ENCODE data around the gene TBX2.

- TF ChIP-seq, protein P1, sequence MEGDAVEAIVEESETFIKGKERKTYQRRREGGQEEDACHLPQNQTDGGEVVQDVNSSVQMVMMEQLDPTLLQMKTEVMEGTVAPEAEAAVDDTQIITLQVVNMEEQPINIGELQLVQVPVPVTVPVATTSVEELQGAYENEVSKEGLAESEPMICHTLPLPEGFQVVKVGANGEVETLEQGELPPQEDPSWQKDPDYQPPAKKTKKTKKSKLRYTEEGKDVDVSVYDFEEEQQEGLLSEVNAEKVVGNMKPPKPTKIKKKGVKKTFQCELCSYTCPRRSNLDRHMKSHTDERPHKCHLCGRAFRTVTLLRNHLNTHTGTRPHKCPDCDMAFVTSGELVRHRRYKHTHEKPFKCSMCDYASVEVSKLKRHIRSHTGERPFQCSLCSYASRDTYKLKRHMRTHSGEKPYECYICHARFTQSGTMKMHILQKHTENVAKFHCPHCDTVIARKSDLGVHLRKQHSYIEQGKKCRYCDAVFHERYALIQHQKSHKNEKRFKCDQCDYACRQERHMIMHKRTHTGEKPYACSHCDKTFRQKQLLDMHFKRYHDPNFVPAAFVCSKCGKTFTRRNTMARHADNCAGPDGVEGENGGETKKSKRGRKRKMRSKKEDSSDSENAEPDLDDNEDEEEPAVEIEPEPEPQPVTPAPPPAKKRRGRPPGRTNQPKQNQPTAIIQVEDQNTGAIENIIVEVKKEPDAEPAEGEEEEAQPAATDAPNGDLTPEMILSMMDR (IDR thresholded peaks at IDR 0.05), result no peak
- TF ChIP-seq POLR2AphosphoS5 (IDR thresholded peaks at IDR 0.05) (no peak), POLR2A (IDR thresholded peaks at IDR 0.05) (no peak)
Observed at GRCh38 chr17:61354895-61355874, 44.5 kb upstream of the TBX2 start.
